GM12891 (cell line): Measurements from ENCODE around the gene TSPAN16.

Experiments used
- DNase-seq: peaks from one replicate; pipeline ENCODE4 v3.0.0; 2011; ENCODE audit warnings: low spot score; ENCODE audit not compliant: insufficient read length
- FAIRE-seq: peaks from 2 replicates; lab custom pipeline; 2011; peaks lifted over from hg19 to GRCh38; lab: Jason Lieb, UNC
- PAX5 ChIP-seq: IDR thresholded peaks from 2 replicates; pipeline ENCODE4 v1.6.1; 2011; ENCODE audit warnings: low read length, moderate library complexity, mild to moderate bottlenecking; ENCODE audit not compliant: insufficient read depth, severe bottlenecking
- POLR2A ChIP-seq: IDR thresholded peaks from 2 replicates; pipeline ENCODE4 v1.6.1; 2011; ENCODE audit warnings: low read depth, low read length, control low read depth
- POLR2AphosphoS5 ChIP-seq: IDR thresholded peaks from 2 replicates; pipeline ENCODE4 v1.6.1; 2011; ENCODE audit warnings: low read depth, low read length, control low read depth
- POU2F2 ChIP-seq: IDR thresholded peaks from 2 replicates; pipeline ENCODE4 v1.6.1; 2011; ENCODE audit warnings: low read depth, mild to moderate bottlenecking, control low read depth, low read length, moderate library complexity
- SPI1 ChIP-seq: IDR thresholded peaks from 2 replicates; pipeline ENCODE4 v1.6.1; 2011; ENCODE audit warnings: low read depth, low read length, control low read depth
- TAF1 ChIP-seq: IDR thresholded peaks from 2 replicates; pipeline ENCODE4 v1.6.1; 2011; ENCODE audit warnings: low read depth, low read length, control low read depth

TSPAN16 gene

GRCh38 chr19:11356074-11356397 lies 60.1 kb downstream of the TSPAN16 start:
- TF ChIP-seq SPI1 (no peak), PAX5 (no peak)
- FAIRE-seq (no peak), DNase-seq (no peak)

GRCh38 chr19:11356676-11357550 lies 61.0 kb downstream of the TSPAN16 start:
- FAIRE-seq (no peak), DNase-seq (no peak)
- no peak for TF ChIP-seq POLR2A
- no peak for TF ChIP-seq POU2F2
- TF ChIP-seq TAF1, result no peak

GRCh38 chr19:11359421-11359820 lies 63.5 kb downstream of the TSPAN16 start:
- FAIRE-seq (no peak), DNase-seq (no peak)
- TF ChIP-seq POLR2A (no peak), PAX5 (no peak), TAF1 (no peak), POU2F2 (no peak), POLR2AphosphoS5 (no peak), SPI1 (no peak)

GRCh38 chr19:11361037-11361770 lies 65.2 kb downstream of the TSPAN16 start:
- no peak for TF ChIP-seq POLR2A
- no peak for TF ChIP-seq TAF1
- no peak for TF ChIP-seq SPI1
- TF ChIP-seq POLR2AphosphoS5, result no peak
- no peak for TF ChIP-seq PAX5
- TF ChIP-seq POU2F2, result no peak
- FAIRE-seq, result peak; percentile 5
- DNase-seq, result no peak

- FAIRE-seq (no peak), DNase-seq (no peak)
- TF ChIP-seq PAX5 (no peak), SPI1 (no peak)
These were observed 66.1 kb downstream of the TSPAN16 start for GRCh38 chr19:11361771-11362731.

GRCh38 chr19:11363881-11364280 lies 67.9 kb downstream of the TSPAN16 start:
- no peak for FAIRE-seq
- TF ChIP-seq TAF1 (no peak), PAX5 (no peak), SPI1 (no peak), POU2F2 (no peak), POLR2A (no peak), POLR2AphosphoS5 (no peak)
- no peak for DNase-seq

GRCh38 chr19:11364296-11364904 lies 68.4 kb downstream of the TSPAN16 start:
- no peak for DNase-seq
- no peak for TF ChIP-seq PAX5
- no peak for TF ChIP-seq POLR2AphosphoS5
- TF ChIP-seq POU2F2, result no peak
- TF ChIP-seq TAF1, result no peak
- TF ChIP-seq POLR2A, result no peak
- TF ChIP-seq SPI1, result no peak

GRCh38 chr19:11364935-11365334 lies 69.0 kb downstream of the TSPAN16 start:
- FAIRE-seq, result no peak
- DNase-seq, result no peak
- TF ChIP-seq POU2F2 (no peak), PAX5 (no peak), TAF1 (no peak), POLR2AphosphoS5 (no peak)

More at GRCh38 chr19:11364296-11364904, 68.4 kb downstream of the TSPAN16 start:
- FAIRE-seq, result no peak
